ENCODE measurements around the gene MYO7A. TPM values are rescaled to one million over a fixed set of nuclear protein-coding genes. Genes with fewer than 3 reads are reported as not detected.

Gene MYO7A
- total RNA-seq, 2 donors from 2014 or later: 3.1 to 102 TPM

DNA sequence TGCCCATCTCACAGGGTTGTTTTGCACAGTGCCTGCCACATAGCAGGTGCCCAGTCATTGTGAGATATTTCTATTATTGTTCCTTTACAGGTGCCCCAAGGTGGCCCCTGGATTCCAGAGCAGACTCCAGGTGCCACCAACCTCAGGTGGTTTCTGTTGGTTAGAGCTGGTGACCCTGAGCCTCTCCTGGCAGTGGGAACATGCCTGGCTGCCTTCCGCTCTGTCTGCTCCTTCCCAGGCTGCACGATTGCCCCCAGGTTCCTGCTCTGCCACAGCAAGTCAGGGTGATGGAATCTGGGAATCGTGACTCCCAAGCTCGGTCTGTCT is 38.0 kb upstream of the MYO7A start:
- Histone ChIP-seq H3K4me3 (no peak overlapping the region), H3K36me3 (no peaks in the 10 kb centered on the region), H3K4me1 (replicated peaks) (peaks cover 10% of the 10 kb centered on the region), H3K27me3 (replicated peaks; ENCODE audit: insufficient read depth) (no peaks in the 10 kb centered on the region), H3K9me3 (no peaks in the 10 kb centered on the region), H3K27ac (no peak overlapping the region)
- DNase-seq (ENCODE audit: low spot score): no peak
- intact Hi-C loops (cut with DNase I): loop anchor here (10.0 kb wide), 1 partner anchor 165 kb away; no protein-coding TSS in a partner anchor
- 88% methylated on average over 4 of the region's 4 CpGs for WGBS
- TF ChIP-seq, protein P1, sequence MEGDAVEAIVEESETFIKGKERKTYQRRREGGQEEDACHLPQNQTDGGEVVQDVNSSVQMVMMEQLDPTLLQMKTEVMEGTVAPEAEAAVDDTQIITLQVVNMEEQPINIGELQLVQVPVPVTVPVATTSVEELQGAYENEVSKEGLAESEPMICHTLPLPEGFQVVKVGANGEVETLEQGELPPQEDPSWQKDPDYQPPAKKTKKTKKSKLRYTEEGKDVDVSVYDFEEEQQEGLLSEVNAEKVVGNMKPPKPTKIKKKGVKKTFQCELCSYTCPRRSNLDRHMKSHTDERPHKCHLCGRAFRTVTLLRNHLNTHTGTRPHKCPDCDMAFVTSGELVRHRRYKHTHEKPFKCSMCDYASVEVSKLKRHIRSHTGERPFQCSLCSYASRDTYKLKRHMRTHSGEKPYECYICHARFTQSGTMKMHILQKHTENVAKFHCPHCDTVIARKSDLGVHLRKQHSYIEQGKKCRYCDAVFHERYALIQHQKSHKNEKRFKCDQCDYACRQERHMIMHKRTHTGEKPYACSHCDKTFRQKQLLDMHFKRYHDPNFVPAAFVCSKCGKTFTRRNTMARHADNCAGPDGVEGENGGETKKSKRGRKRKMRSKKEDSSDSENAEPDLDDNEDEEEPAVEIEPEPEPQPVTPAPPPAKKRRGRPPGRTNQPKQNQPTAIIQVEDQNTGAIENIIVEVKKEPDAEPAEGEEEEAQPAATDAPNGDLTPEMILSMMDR (IDR thresholded peaks at IDR 0.05): no peak
- no peak for TF ChIP-seq POLR2AphosphoS5 (IDR thresholded peaks at IDR 0.05)
- no peak for TF ChIP-seq POLR2A (IDR thresholded peaks at IDR 0.05)

- H3K27me3 ChIP-seq (replicated peaks; ENCODE audit: insufficient read depth): no peaks in the 10 kb centered on the region
- H3K36me3 ChIP-seq: no peaks in the 10 kb centered on the region
- no peak overlapping the region for H3K4me3 ChIP-seq
- TF ChIP-seq POLR2AphosphoS5 (IDR thresholded peaks at IDR 0.05) (no peak), POLR2A (IDR thresholded peaks at IDR 0.05) (no peak)
- TF ChIP-seq, protein P1 (IDR thresholded peaks at IDR 0.05): no peak
- H3K4me1 ChIP-seq (replicated peaks): peaks cover 10% of the 10 kb centered on the region
- H3K9me3 ChIP-seq: no peaks in the 10 kb centered on the region
- intact Hi-C loops (cut with DNase I): loop anchor here (1.0 to 10.0 kb wide), 2 partner anchors 43 to 166 kb away; no protein-coding TSS in a partner anchor
- no peak overlapping the region for H3K27ac ChIP-seq
- 75% methylated on average over 12 of the region's 13 CpGs for WGBS
- DNase-seq (ENCODE audit: low spot score): no peak
These were observed 37.5 kb upstream of the MYO7A start for GRCh38 chr11:77090373-77091111.

DNA sequence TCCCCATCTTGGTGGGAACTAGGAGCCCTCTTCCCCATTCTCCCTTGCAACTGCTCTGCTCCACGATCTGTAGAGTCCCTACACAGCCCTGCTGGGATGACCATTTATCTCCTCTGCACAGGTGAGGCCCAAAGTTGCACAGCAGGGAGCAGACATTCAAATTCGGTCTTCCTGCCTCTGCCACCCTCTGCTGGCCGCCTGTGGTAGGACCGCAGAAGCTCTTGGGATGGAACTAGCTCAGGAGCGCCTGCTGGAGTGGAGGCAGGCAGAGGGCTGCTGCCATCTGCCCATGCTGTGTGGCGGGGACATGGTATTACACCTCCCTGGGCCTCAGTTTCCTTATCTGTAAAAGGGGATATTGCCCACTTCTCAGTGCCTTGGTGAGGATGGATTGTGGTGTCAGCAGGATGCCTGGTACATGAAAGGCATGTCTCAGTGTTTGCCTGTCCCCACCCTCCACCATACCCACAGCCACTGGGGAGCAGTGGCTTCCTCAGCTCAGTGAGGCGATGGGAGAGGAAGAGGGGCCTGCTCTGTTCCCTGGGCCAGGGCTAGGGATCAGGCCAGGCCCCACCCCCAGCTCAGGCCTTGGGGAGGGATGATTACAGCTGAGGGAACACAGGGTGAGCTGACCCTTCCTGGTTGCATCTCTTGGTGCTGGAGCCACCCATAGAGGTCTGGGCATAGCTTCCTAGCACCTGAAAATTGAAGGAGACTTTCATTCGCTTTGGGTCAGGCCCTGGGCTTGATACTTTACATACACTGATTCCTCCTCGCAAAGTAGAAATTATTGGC is 36.7 kb upstream of the MYO7A start:
- 33% methylated on average over 9 of the region's 9 CpGs for WGBS
- H3K4me1 ChIP-seq (replicated peaks): peaks cover 10% of the 10 kb centered on the region
- no peak overlapping the region for H3K4me3 ChIP-seq

DNA sequence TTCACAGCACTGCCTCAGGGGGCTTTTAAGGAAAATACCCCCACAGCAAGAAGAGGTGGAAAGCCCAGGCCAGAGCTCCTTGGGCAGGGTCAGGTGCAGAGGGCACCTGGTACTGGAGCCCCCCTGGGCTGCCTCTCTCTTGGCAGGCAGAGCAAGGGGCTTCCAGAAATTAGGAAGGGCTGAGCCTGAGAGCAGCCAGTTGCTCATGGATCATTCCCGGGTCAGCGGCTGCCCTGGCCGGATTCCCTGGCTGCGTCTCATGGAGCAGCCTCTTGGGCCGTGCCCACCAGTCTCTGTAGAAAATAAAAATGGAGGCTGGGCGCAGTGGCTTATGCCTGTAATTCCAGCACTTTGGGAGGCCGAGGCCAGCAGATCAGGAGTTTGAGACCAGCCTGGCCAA is 35.7 kb upstream of the MYO7A start:
- Histone ChIP-seq H3K27ac (no peak overlapping the region), H3K4me1 (replicated peaks) (peaks cover 10% of the 10 kb centered on the region), H3K4me3 (no peak overlapping the region), H3K9me3 (no peaks in the 10 kb centered on the region), H3K36me3 (no peaks in the 10 kb centered on the region), H3K27me3 (replicated peaks; ENCODE audit: insufficient read depth) (no peaks in the 10 kb centered on the region)
- intact Hi-C loops (cut with DNase I): loop anchor here (10.0 kb wide), 1 partner anchor 168 kb away; no protein-coding TSS in a partner anchor
- 75% methylated on average over 7 of the region's 7 CpGs for WGBS
- TF ChIP-seq POLR2A (IDR thresholded peaks at IDR 0.05) (no peak), POLR2AphosphoS5 (IDR thresholded peaks at IDR 0.05) (no peak)
- TF ChIP-seq, protein P1 (IDR thresholded peaks at IDR 0.05): no peak
- no peak for DNase-seq (ENCODE audit: low spot score)

More for the DNA sequence above, 36.7 kb upstream of the MYO7A start:
- Histone ChIP-seq H3K36me3 (no peaks in the 10 kb centered on the region), H3K9me3 (no peaks in the 10 kb centered on the region), H3K27me3 (replicated peaks; ENCODE audit: insufficient read depth) (no peaks in the 10 kb centered on the region), H3K27ac (no peak overlapping the region)
- TF ChIP-seq POLR2A (IDR thresholded peaks at IDR 0.05): no peak
- TF ChIP-seq, protein P1 (IDR thresholded peaks at IDR 0.05): peak; percentile 88 to 96 (median 95)
- TF ChIP-seq POLR2AphosphoS5 (IDR thresholded peaks at IDR 0.05): peak; percentile 68
- intact Hi-C loops (cut with DNase I): loop anchor here (1.0 to 10.0 kb wide), 2 partner anchors 44 to 167 kb away; no protein-coding TSS in a partner anchor
- peak; percentile 84 for DNase-seq (ENCODE audit: low spot score)
